HG03196 (cell line): Measurements from ENCODE around the gene NHS.

Experiments
- ATAC-seq: cut with Tn5 transposase; IDR thresholded peaks from one replicate; pipeline ENCODE4 v1.9.1; 2021; ENCODE audit not compliant: unreplicated experiment

NHS gene

GRCh38 chrX:17616936-17617335, 241.9 kb downstream of the NHS start:
- ATAC-seq, result no peak

DNA sequence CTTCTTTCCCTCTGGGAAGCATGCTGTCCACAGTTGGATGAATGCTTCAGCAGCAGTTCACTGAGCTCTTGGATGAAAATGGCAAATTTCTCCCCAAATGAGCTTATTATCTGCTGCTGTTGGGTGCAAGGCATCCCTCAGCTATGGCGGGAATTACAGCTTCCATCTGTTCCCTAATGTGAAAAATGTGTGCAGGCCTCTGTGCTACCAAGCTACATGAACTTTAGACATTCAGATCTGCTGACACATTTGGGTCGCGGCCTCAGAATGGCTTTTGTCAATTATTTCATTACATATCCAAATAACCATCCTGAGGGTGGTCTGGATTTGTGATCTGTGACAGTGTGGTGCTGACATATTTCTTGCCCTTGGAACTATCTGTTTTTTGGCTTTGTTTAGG, 242.8 kb downstream of the NHS start:
- ATAC-seq, result no peak

GRCh38 chrX:17621566-17622270, 246.7 kb downstream of the NHS start:
- ATAC-seq, result no peak

DNA sequence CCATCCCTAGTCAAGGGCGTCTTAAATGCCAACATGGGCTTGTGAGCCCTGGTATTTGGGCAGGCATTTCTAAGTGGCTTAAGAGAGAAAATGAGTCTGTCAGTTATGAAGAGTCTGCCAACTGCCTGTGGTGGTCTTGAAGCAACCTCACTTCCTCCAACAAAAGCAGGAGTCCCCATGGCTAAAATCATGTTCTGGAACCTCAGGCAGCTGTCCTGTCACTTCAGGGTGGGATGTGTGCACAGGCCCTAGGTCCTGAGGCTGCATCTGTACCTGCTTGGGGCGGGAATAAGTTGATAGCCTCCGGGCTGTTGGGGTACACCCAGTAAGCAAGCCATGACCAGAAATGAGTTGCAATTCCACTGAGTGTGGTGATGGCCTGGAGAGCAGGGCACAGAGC, 247.3 kb downstream of the NHS start:
- no peak for ATAC-seq

DNA sequence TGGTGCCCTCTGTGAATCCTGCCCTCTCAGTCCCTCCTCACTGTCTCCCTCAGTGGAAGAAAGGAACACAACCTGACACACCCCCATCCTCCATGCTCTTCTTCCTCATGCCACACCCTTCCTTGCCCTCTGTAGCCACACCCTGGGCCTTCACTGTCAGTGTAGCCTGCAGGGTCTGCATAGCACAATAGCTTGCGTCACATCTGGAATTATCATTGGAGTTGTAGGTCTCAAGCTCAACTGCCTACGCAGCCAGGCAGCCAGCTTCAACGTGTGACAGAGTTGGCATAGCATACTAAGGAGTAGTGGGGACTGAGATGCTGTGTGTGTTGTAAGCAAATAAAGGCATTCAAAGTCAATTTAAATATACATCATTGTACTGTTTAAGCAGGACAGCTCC, 248.8 kb downstream of the NHS start:
- ATAC-seq, result no peak

DNA sequence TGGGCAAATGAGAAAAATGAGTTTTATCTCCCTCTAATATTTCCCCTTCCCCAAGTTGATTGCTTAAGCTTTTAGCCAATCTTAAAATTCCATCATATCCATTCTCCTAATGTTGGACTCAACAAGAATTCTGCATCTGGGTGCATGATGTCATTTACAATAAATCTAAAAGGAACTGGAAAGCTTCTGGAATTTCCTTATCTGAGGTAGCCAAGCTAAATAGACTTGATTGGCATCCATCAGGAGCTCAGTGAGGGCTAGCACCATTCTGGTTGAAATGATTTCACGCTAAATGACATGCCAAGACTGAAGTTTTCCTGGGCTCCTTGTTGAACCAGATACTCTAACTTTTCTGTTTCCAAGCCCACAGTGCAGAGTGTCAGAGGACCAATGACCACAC, 252.0 kb downstream of the NHS start:
- ATAC-seq, result no peak

GRCh38 chrX:17628976-17629375, 254.0 kb downstream of the NHS start:
- ATAC-seq, result no peak

DNA sequence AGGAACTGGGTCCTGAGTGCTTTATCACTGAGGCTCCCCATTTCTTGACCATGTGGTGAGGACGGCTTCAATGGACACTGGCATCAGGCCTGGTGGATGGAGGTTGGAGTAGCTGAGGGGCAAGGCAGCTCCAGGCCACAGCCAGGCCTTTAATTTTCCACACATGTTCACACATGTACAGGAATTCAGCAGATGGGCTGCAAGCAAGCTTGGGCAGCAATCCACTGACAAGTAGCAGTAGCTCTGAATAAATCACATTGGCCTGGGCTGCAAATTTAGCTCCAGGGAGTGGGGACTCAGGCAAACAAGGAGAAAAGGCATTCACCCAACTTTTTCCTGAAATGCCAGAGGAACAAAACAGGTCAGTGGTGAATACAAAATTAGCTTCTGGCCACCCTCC, 254.5 kb downstream of the NHS start:
- ATAC-seq, result no peak

GRCh38 chrX:17631647-17632046, 256.6 kb downstream of the NHS start:
- no peak for ATAC-seq

DNA sequence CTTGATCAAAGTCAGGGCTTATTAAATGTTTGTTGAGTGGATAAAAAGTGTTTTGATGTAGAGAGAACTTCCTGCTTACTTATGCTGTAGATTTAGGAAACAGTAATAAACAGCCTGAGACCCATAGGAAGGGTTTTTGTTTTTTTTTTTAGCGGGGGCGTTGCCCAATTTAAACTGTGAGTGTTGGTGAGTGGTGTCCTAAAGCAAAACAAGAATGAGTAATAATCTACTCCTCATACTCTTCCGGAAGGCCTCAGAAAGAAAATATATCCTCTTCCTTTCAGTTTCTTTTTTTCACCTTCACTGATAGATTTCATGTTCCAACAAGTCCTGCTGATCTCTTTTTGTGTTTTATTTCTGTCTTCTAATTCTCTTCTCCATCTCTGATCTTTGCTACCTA, 257.9 kb downstream of the NHS start:
- ATAC-seq, result no peak

GRCh38 chrX:17633546-17633945, 258.5 kb downstream of the NHS start:
- ATAC-seq, result no peak

DNA sequence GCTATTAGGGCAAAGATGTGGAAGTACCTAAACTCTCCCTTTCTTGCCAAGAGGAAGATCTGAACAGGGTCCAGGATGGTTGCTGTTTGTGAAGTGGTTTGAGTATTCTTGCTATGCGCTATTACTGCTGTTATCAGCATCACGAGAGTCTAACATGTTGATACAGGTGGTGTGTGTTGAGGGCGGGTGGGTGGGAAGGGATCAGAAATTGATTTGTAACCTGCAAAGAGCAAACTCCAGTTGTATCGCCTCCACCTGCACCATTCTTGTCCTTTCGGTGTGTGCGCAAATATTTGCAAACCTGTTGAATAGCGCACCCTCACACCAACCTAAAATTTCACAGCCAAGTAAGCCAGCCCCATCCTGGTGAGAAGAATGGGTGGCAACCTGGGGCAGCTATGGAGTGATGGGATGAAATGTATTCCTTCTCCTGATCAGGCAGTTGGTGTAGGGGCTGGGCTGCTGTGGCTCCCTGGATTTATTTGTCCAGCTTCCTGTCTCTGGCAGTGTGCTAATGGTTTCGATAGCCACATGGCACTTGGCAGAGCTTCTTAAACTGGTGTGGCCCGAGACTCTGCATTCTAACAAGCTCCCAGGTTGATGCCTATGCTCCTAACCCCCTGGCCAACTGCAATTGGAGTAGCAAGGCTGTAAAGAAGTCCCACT, 259.7 kb downstream of the NHS start:
- ATAC-seq, result no peak

DNA sequence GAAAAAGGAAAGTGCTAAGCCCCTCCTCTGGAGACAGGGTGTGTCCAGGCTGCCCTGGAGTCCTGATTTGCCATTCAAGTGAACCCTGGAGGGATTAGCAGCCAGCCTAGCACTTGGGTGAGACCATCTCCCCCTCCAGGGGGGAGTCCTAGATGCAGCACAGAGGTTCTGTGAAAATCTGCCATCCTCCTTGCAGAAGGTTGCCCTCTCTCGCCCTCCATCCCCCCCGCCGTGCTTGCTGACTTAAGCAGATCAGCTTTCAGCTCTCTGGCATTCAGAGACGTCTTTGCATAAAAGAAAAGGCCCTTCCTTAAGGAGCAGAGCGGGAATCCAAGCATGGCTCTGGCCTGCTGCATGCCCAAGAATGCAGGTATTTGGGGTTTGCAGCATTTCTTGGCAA, 260.2 kb downstream of the NHS start:
- no peak for ATAC-seq

GRCh38 chrX:17637235-17637634, 262.2 kb downstream of the NHS start:
- ATAC-seq, result no peak

DNA sequence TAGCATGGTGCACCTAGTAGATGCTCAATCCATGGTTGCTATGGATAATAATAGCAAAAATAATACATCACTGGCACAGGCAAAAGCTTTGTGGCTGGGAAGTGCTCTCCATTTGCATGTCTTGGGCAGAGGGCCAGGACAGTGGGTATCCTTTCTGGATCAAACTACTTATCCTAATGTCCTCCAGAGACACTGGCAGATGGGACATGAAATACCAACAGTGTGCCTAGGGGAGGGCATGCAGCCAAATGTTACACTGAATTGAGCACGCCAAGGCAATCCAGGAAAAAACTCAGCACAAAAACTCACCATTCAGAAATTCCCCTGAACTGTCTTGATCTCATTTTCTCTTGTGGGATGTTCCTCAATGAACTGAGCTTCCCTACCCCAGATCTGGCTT, 263.7 kb downstream of the NHS start:
- ATAC-seq, result no peak

- ATAC-seq, result no peak
Observed at GRCh38 chrX:17642891-17643290, 267.9 kb downstream of the NHS start.

DNA sequence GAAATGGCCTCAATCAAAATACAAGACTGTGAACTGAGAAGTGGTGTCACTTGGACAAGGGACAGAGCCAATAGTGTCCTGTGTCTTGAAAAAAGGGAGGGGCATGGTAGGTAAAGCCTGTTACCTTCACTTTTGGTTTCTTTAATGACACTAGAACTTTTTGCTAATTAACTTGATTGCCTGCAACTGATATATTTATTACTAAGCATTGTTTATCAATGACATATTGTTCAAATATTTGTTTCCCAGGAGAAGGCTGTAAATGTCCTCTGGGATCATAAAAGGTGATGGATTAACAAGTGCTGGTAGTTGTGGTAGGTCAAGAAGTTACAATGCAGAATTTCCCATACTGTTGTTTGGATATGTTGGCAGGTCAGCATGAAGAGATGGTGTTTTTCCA, 268.5 kb downstream of the NHS start:
- ATAC-seq, result no peak

DNA sequence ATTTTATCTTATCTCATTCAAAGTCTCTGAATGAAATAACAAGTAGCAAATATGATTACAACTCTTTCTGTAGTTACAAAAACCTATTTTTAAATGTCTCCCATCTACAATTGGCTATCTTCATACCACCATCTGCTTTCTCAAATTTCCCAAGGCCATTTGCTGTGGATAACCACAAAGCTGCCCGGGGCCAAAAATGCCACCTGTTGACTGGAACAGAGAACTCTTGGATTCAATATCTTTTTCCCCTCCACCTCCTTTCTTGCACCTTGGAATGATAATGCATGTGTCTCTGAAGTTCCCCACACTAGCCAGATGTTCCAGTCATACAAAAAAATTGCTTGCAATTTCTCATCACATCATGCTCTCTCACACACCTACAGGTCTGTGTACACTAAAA, 269.0 kb downstream of the NHS start:
- no peak for ATAC-seq

GRCh38 chrX:17654116-17654515, 279.1 kb downstream of the NHS start:
- no peak for ATAC-seq

DNA sequence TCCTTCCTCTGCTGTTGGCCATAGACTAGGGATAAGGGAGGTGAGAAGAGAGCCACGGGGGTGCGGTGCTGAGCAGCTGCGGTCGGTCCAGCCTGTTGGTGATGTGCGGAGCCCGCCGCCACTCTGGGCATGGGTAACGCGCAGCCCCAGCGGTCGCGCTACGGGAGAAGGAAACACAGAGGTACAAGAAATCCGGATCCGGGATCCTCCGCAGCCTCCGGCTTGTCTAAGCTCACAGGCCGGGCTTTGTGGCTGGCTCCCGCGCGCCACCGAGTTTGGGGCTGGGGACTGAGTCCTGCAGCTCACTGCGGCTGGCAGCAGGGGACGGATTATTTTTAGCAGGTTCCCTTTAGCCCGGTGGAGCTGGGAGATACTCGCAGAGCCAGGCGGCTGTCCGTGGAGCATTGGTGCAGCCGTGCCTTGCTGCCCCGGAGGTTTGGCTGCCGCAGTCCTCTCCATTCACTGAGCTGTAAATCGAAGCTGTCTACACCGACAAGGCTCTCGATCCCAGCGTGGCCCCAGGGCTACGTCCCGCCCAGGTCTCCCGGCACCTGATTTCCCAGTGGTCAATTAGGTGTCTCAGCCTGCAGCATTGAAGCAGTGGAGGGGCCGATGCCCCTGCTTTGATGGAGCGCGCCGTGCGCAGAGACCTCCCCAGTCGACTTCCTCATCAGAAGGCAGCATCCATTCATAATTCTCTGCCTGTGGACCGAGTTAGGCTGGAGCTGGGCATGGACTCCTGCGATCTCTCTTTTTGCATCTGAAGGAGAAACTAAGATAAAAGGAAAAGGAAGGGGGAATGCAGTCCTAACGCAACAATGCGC, 280.4 kb downstream of the NHS start:
- ATAC-seq, result no peak

GRCh38 chrX:17656035-17656418, 281.0 kb downstream of the NHS start:
- ATAC-seq, result no peak

GRCh38 chrX:17656556-17656955, 281.6 kb downstream of the NHS start:
- ATAC-seq, result no peak
